CD14-positive monocyte (primary cell): Measurements from ENCODE around the gene RAB40A. TPM values are rescaled to one million over a fixed set of nuclear protein-coding genes. Genes with fewer than 3 reads are reported as not detected.

ENCODE experiments used
- DNase-seq, 3 donors: peaks; one replicate each; pipeline ENCODE4 v3.0.0-alpha.2; 2011 to 2022
- H2AFZ ChIP-seq: 2 replicates; pipeline ENCODE4 v1.6.0; 2012; ENCODE audit warnings: mild to moderate bottlenecking, low read depth, low read length, inconsistent platforms; ENCODE audit not compliant: insufficient read depth, poor library complexity, severe bottlenecking
- H3K27ac ChIP-seq, 2 donors: 1 replicate in 1 of 2; 2 replicates in 1 of 2; pipeline ENCODE4 v1.5.1; 2012 to 2013; ENCODE audit warnings: low read length in 2 of 2, control low read depth in 1 of 2, inconsistent platforms in 1 of 2, low read depth in 1 of 2, mild to moderate bottlenecking in 1 of 2
- H3K27me3 ChIP-seq, 2 donors: one replicate each; pipeline versions ENCODE4 v1.6.0 to v1.6.1; 2011 to 2013; ENCODE audit warnings: low read length in 2 of 2; ENCODE audit not compliant: control insufficient read depth in 2 of 2, insufficient read depth in 2 of 2
- H3K36me3 ChIP-seq, 2 donors: replicated peaks in 1 of 2; 1 replicate in 1 of 2; 2 replicates in 1 of 2; pipeline versions ENCODE4 v1.5.1 to v1.6.1; 2012 to 2013; ENCODE audit warnings: low read length in 2 of 2, control low read depth in 1 of 2, inconsistent platforms in 1 of 2, mild to moderate bottlenecking in 1 of 2; ENCODE audit not compliant: insufficient read depth in 2 of 2, control insufficient read depth in 1 of 2
- H3K4me1 ChIP-seq, 2 donors: 1 replicate in 1 of 2; 2 replicates in 1 of 2; pipeline versions ENCODE4 v1.5.1 to v1.6.1; 2012 to 2013; ENCODE audit warnings: low read length in 2 of 2, control low read depth in 1 of 2, inconsistent platforms in 1 of 2, mild to moderate bottlenecking in 1 of 2, moderate library complexity in 1 of 2; ENCODE audit not compliant: insufficient read depth in 2 of 2, control insufficient read depth in 1 of 2
- H3K4me2 ChIP-seq: replicated peaks from 2 replicates; pipeline ENCODE3; 2012; ENCODE audit warnings: low read length, moderate library complexity, mild to moderate bottlenecking; ENCODE audit not compliant: poor library complexity, severe bottlenecking; ENCODE audit errors: extremely low read depth
- H3K4me3 ChIP-seq, 3 experiments: fragments of 200-600 bp in 1 of 3; sonication (generic) in 1 of 3; replicated peaks in 1 of 3; 1 replicate in 2 of 3; 2 replicates in 1 of 3; pipeline ENCODE4 v1.5.1; 2011 to 2013; ENCODE audit warnings: low read length in 3 of 3, mild to moderate bottlenecking in 3 of 3, control low read depth in 2 of 3, low read depth in 2 of 3, inconsistent platforms in 1 of 3, moderate library complexity in 1 of 3
- H3K79me2 ChIP-seq: 2 replicates; pipeline ENCODE4 v1.6.0; 2012; ENCODE audit warnings: mild to moderate bottlenecking, control low read depth, inconsistent platforms, low read length, moderate library complexity; ENCODE audit not compliant: insufficient read depth
- H3K9ac ChIP-seq: 2 replicates; pipeline ENCODE4 v1.6.0; 2017; ENCODE audit warnings: low read length, mild to moderate bottlenecking; ENCODE audit not compliant: insufficient read depth, poor library complexity, severe bottlenecking
- H3K9me3 ChIP-seq, 2 donors: replicated peaks in 1 of 2; 1 replicate in 1 of 2; 2 replicates in 1 of 2; pipeline versions ENCODE4 v1.5.1 to v1.6.1; 2012 to 2013; ENCODE audit warnings: low read length in 2 of 2, control low read depth in 1 of 2; ENCODE audit not compliant: control insufficient read depth in 1 of 2, insufficient read depth in 1 of 2
- H4K20me1 ChIP-seq: 2 replicates; pipeline ENCODE4 v1.6.0; 2012; ENCODE audit warnings: mild to moderate bottlenecking, low read length, control low read depth, moderate library complexity; ENCODE audit not compliant: insufficient read depth
- H3K27ac Mint-ChIP-seq, 7 donors: one replicate each; pipeline ENCODE4 v1.8.0; 2020; ENCODE audit warnings: mild to moderate bottlenecking in 7 of 7, mixed read lengths in 7 of 7, moderate library complexity in 6 of 7, inconsistent platforms in 2 of 7
- H3K27me3 Mint-ChIP-seq, 3 donors: one replicate each; pipeline ENCODE4 v1.8.0; 2021 to 2022; ENCODE audit warnings: low read depth in 3 of 3, mild to moderate bottlenecking in 3 of 3, mixed read lengths in 3 of 3, moderate library complexity in 3 of 3, inconsistent platforms in 1 of 3
- H3K36me3 Mint-ChIP-seq, 2 donors: one replicate each; pipeline ENCODE4 v1.8.0; 2020; ENCODE audit warnings: mixed read lengths in 2 of 2, inconsistent platforms in 1 of 2, mild to moderate bottlenecking in 1 of 2
- H3K4me1 Mint-ChIP-seq: one replicate; pipeline ENCODE4 v1.8.0; 2020; ENCODE audit warnings: mild to moderate bottlenecking, mixed read lengths
- H3K4me3 Mint-ChIP-seq, 2 donors: one replicate each; pipeline ENCODE4 v1.8.0; 2020; ENCODE audit warnings: mild to moderate bottlenecking in 2 of 2, mixed read lengths in 2 of 2, moderate library complexity in 1 of 2
- H3K9me3 Mint-ChIP-seq, 7 donors: one replicate each; pipeline ENCODE4 v1.8.0; 2020 to 2022; ENCODE audit warnings: mixed read lengths in 7 of 7, mild to moderate bottlenecking in 6 of 7, moderate library complexity in 6 of 7, inconsistent platforms in 2 of 7
- WGBS: methylation state at CpG from one replicate; pipeline ENCODE4 v1.1.5; 2013; ENCODE audit warnings: missing lambda C conversion rate; ENCODE audit not compliant: insufficient coverage; 5-methylcytosine and 5-hydroxymethylcytosine counted together
- intact Hi-C, 2 donors: fragments of 100-400 bp; cut with micrococcal nuclease; formaldehyde crosslinking; loops; one replicate each; pipeline versions ENCODE4 v1.15.0 to v1.15.1; 2023
- polyA plus RNA-seq, 3 donors: library from polyadenylated mRNA; depleted of rRNA in 1 of 3; unstranded in 2 of 3; stranded (reverse) in 1 of 3; fragments of 300-500 nt in 2 of 3; fragments of >200 nt in 1 of 3; fragmentation: Illumina TruSeq in 2 of 3; gene quantifications; 1 replicate in 2 of 3; 2 replicates in 1 of 3; pipeline ENCODE4 v1.2.3, GENCODE V29; 2012 to 2021
- TF ChIP-seq, protein P1 (sequence below): fragments of 200-600 bp; IDR thresholded peaks from one replicate; pipeline ENCODE4 v1.8.0; 2022; ENCODE audit warnings: antibody characterized with exemption, mild to moderate bottlenecking

Gene RAB40A
- polyA plus RNA-seq, 3 donors = not detected

DNA sequence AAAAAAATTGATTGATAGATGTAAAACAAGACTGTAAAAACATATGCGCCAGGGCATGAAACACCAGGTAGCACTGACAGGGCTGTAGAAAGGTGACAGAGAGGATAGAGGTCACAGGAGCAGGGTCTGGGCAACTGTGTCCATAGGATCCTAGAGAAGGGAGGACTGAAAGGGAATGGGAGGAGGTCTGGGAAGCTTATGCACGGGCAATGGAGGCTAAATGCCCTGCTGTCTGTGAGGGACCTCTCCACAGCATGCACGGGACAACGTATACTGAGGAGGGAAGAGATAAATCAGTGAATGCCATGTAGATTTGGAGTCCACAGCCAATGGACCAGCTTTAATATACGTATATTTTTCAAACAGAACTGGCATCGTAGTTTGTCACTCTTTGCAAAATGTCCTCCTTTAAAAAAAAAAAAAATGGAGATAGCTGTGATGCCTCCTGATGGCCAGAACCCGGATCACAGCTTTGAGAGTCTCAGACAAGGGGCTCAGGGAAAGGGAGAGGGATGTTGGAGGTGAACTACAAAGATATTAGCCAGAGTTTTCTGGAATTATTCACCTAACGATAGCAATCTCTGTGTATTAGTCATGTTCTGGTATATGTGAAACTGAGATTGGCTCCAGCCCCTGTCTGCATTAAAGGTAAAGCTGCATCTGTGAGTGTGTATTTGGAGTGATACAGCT is 16.0 kb downstream of the RAB40A start:
- intact Hi-C loops = no loop called here
- TF ChIP-seq, protein P1, sequence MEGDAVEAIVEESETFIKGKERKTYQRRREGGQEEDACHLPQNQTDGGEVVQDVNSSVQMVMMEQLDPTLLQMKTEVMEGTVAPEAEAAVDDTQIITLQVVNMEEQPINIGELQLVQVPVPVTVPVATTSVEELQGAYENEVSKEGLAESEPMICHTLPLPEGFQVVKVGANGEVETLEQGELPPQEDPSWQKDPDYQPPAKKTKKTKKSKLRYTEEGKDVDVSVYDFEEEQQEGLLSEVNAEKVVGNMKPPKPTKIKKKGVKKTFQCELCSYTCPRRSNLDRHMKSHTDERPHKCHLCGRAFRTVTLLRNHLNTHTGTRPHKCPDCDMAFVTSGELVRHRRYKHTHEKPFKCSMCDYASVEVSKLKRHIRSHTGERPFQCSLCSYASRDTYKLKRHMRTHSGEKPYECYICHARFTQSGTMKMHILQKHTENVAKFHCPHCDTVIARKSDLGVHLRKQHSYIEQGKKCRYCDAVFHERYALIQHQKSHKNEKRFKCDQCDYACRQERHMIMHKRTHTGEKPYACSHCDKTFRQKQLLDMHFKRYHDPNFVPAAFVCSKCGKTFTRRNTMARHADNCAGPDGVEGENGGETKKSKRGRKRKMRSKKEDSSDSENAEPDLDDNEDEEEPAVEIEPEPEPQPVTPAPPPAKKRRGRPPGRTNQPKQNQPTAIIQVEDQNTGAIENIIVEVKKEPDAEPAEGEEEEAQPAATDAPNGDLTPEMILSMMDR = no peak
- no peak for DNase-seq
- no CpG with 5 or more reads among the region's 8 CpGs for WGBS
- H3K4me3 ChIP-seq = no peak overlapping the region
- H3K4me1 ChIP-seq = no peaks in the 10 kb centered on the region
- no peaks in the 10 kb centered on the region for H3K9me3 ChIP-seq
- H3K27ac Mint-ChIP-seq = no peak overlapping the region
- no peaks in the 10 kb centered on the region for H3K9me3 Mint-ChIP-seq
- no peak overlapping the region for H3K4me3 Mint-ChIP-seq
- H3K27ac ChIP-seq = no peak overlapping the region
- peaks cover 0 to 4% (median 0%) of the 10 kb centered on the region in 3 donors for H3K27me3 Mint-ChIP-seq
- H3K4me1 Mint-ChIP-seq = no peaks in the 10 kb centered on the region
- H3K36me3 Mint-ChIP-seq = no peaks in the 10 kb centered on the region
- H3K4me2 ChIP-seq = no peak overlapping the region
- no peaks in the 10 kb centered on the region for H3K36me3 ChIP-seq
- no peak overlapping the region for H3K9ac ChIP-seq
- H3K27me3 ChIP-seq = no peaks in the 10 kb centered on the region
- no peaks in the 10 kb centered on the region for H4K20me1 ChIP-seq
- H3K79me2 ChIP-seq = no peaks in the 10 kb centered on the region
- no peak overlapping the region for H2AFZ ChIP-seq

DNA sequence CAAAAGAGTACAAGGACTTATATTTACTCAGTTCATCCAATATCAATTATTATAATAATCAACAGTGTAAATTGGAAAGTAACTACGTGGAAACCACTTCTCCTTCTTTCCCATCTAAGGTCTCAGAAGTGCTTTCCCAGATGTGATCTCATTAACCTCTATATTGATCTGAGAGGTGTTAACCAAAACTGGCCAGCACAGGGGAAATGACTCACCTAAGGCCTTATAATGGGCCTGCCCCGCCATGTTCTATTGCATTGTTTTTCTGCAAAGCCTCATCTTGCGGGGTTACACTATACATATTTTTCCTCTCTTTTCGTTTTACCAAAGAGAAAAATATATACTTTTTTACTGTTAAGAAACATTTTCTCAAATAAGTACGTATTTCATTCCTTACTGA is 20.5 kb downstream of the RAB40A start:
- intact Hi-C loops = no loop called here
- Histone ChIP-seq H3K27me3 (no peaks in the 10 kb centered on the region), H3K36me3 (no peaks in the 10 kb centered on the region), H3K4me1 (no peaks in the 10 kb centered on the region), H3K9ac (no peak overlapping the region), H3K4me2 (no peak overlapping the region), H3K27ac (no peak overlapping the region), H3K4me3 (no peak overlapping the region), H4K20me1 (no peaks in the 10 kb centered on the region), H3K9me3 (no peaks in the 10 kb centered on the region), H3K79me2 (no peaks in the 10 kb centered on the region), H2AFZ (no peak overlapping the region)
- Mint-ChIP-seq H3K27ac (no peak overlapping the region), H3K36me3 (no peaks in the 10 kb centered on the region), H3K4me1 (peaks cover 5% of the 10 kb centered on the region), H3K9me3 (no peaks in the 10 kb centered on the region), H3K4me3 (no peak overlapping the region), H3K27me3 (peaks cover 0 to 1% (median 1%) of the 10 kb centered on the region in 3 donors)
- WGBS = no CpG with 5 or more reads among the region's 5 CpGs
- no peak for DNase-seq
- TF ChIP-seq, protein P1 = no peak
